GM15510 (cell line): ENCODE data around the gene UCHL1.

Source experiments
- POLR2A ChIP-seq: IDR thresholded peaks from 3 replicates; pipeline ENCODE4 v1.6.1; 2011; ENCODE audit warnings: borderline replicate concordance; ENCODE audit not compliant: insufficient read length; ENCODE audit errors: extremely low read depth

UCHL1 gene

GRCh38 chr4:41297832-41298231 lies 41.1 kb downstream of the UCHL1 start:
- TF ChIP-seq POLR2A: no peak

- TF ChIP-seq POLR2A: no peak
Measured at GRCh38 chr4:41299486-41299885, 42.8 kb downstream of the UCHL1 start.

GRCh38 chr4:41301137-41301536 lies 44.4 kb downstream of the UCHL1 start:
- no peak for TF ChIP-seq POLR2A

DNA sequence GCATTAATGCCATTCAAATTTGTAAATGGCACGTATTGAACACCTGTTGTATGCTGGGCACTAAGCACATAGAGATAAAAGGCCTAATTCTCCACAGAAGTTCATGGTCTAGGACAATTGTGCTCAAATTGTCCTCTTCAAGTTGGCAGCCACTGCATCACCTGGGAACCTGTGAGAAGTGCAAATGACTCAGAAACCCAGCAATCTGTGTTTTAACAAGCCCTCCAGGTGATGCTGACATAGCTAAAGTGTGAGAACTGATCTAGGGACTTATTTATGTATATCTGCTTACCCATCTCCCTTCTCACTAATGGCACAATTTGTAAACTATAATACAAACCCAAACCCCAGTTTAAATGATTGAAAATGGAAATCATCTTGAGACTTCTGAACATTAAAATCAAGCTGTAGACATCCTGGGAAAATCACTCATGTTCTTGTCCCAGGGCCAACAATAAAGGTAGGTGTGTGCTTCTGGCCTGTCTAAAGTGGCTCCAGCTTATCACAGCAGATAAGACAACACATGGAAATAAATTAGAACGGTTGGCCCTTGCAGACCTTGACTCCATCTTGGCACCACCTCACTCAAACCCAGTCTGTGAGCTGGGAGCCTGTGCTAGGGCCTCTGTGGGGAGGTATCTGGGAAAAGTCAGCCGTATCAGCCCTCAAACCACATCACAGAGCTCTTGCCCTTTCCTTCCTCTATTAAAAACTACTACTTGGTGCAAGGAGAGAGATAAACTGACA lies 46.8 kb downstream of the UCHL1 start:
- TF ChIP-seq POLR2A: no peak

DNA sequence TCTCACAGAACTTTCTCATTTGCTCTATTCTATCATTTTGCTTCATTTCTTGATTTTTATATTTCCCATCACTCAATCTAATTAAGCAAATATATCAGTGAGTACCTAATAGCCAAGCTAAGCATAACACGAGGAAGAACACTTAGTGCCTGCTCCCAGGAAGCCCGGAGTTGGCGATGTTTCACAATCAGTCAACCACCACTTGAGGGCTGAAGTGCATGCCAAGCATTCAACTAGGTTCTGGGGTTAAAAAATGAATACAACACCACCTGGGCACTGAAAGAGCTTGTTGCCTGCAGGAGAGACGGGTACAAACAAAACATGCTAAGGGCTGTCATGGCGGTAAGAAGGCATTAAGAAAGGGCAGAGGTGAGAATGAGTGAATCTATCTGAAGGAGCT lies 47.5 kb downstream of the UCHL1 start:
- no peak for TF ChIP-seq POLR2A

DNA sequence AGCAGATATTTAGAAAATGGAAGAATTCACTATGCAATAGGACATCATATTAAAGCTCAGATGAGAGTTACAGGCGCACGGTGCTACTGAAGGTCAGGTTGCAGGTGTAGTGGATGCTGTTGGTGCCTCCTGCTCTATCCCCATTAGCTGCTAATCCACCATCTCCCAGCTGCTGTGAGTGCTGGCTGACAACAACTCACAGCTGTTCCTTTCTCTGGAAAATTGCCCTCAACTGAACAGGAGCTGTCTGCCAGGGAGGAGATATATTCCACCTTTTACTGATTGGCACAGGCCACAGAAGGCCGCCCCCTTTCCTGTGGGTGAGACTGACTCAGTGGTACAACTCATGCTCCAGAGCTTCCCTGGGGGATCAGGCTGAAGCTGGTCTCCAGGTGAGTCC lies 48.7 kb downstream of the UCHL1 start:
- no peak for TF ChIP-seq POLR2A

- no peak for TF ChIP-seq POLR2A
Measured at GRCh38 chr4:41307638-41308037, 50.9 kb downstream of the UCHL1 start.

DNA sequence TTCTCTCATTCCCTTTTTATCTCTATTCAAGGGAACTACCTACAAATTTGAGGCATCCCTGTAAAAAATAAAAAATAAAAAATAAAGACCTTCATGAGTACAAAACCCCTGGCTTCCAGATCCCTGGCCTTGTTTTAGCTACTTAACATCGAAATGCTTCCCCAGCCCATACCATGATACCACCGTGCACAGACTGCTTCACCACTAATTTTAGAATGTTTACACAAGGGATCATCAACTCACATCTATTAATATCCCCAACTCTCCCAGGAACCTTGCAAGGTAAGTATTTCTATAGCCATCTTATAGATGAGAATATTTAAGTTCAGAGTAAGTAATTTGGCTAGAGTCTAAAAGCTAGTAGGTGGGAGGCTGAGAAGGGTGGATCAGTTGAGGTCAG lies 51.7 kb downstream of the UCHL1 start:
- no peak for TF ChIP-seq POLR2A

GRCh38 chr4:41315862-41316261 lies 59.1 kb downstream of the UCHL1 start:
- TF ChIP-seq POLR2A: no peak
